ENCODE measurements around the gene CCDC177.
"Not testable (repeated sequence)": the region's sequence is repeated elsewhere in the genome, so short reads cannot be mapped to it uniquely, and the experiment has no call there.

The CCDC177 gene

DNA sequence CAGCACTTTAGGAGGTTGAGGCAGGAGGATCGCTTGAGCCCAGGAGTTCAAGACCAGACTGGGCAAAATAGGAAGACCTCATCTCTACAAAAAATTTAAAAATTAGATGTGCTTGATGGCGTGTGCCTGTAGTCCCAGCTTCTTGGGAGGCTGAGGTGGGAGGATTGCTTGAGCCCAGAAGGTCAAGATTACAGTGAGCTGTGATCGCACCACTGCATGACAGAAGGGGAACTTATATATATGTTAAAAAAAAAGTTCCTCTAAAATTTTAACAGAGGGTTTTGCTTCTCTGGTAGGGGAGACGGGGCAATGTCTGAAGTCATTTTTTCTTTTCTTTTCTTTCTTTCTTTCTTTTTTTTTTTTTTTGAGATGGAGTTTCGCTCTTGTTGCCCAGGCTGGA, 24.8 kb upstream of the CCDC177 start:
- not testable (repeated sequence) for DNase-seq

DNA sequence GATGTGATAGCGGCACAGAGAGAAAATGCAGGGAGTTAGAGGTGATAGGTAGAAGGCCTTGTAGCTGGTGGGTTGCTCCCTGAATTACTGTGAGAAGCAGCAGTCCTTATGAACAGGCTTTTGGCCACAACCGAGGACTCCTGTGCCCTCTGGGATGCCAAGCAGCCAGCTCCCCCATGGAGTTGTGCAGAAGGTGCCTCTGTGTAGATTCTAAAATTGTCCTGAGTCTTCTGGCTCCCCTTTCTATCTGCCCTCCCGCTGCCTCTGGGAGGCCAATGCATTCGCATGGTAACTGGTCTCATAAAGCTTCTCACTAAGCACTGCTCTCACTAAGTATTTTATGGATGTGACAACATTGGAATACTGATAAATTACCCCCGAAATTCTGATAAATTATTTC, 20.7 kb upstream of the CCDC177 start:
- DNase-seq = no peak

DNA sequence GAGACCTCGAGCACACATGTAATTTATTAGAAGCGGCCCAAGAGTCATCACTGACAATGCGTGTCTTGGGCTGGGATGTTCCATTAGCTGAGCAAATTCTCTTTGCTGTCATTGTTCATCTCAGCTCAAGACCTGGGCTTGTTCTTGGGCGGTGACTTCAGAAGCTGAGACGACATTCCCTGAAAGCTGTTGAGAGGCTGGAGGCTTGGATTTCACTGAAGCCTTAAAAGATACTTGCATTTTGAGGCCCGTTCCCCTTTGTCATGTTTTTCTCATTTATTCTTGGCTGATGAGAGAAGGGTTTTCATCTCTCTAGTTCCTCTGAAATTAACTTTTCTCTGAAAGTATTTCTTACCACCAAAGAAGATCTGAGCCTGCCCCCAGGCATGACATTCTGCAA, 20.2 kb upstream of the CCDC177 start:
- no peak for DNase-seq

DNA sequence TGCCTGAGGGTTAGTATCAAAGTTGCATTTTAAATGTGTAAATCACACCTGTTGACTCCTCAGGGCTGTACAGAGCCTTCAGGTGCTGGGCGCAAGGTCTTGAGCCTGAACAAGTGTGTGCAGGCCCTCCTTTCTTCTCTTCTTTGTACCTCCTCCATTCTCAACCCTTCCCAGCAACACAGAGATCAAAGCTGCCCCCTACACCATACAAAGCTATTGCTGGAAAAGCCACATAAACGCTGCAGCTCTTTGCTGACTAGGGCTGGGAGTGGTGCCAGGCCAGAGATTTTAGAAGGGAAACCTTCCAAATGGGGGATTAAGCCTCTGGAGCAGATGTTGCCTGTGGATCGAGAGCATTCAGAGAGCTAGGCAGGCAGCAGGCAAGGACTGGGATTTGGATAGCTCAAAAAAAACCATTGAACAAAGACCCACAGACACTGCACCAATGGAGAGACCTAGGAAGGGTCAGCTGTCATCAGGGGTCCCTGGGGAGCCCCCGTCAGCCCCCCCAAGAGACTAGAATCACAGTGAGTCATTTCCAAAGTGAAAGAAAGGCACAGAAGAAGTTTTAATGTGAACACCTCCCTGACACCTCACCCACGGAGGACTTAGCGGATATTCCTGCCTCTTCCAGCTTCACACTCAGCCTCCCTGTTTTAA, 18.5 kb upstream of the CCDC177 start:
- no peak for DNase-seq

DNA sequence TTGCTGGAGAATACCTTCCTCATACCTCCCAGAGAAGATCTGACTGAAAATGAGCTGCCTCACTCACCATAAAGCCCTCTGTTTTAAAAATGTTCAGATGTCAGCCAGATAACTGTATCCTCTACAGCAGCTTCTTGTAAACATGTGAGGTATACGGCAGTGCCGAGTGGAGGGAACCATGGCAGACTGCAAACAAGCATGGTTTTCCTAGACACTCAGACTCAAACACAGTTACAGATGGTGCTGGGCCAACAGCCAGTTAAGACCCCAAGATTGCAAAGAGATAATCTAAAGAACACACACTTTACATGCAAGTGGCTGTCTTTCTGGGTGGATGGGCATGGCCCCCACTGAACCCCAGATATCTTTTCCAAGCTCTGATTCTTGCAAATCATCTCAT, 16.6 kb upstream of the CCDC177 start:
- no peak for DNase-seq

DNA sequence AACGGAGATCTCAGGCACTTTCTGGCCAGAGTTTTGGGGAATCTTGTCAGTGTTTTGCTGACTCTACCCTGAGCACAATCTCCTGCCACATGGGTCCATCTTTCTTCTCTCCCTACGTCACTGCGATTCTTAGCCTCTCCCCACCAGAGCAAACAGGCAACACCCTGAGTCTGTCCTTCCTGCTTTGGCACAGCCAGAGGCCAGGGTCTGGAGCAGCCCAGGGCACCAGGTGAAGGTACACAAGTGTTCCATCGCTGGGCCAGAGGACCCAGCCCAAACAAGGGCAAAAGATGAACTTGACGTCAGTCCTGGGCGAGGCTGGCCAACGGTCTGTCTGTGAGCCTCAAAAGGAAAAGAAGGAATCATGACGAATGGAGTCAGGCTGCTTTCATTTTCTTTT, 12.7 kb upstream of the CCDC177 start:
- no peak for DNase-seq

DNA sequence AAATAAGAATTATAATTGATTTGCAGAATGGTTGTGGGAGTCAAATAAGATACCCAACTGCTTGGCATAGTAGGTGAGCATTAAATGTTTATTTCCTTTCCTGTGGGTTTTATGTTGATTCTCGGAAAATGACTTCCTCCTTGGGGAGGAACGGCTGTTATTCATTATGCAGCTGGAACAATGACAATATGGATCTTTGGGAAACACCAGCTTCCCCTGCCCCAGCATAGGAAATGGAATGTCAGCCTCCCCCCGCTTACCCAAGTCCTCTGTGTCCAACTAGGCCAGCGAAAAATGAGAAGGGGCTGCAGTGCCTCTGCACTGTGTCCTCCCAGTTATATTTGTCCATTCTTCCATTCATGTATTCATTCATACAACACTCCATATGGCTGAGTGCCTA, 11.7 kb upstream of the CCDC177 start:
- DNase-seq = no peak

DNA sequence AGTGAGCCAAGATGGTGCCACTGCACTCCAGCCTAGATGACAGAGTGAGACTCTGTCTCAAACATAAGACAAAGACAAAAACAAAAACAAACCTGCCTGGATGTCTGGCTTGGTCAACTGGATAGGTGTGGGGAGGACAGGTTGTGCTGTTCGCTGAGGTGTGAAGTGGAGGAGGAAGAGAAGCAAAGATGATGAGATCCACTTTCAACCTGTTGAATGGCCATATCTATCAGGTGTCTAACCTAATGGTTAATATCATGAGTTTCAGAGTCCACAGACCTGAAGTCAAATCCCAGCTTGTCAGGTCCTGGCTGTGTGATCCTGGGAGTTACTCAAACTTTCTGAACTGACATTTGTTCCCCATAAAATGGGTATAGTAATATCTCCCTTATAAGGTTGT, 9.7 kb upstream of the CCDC177 start:
- DNase-seq = no peak

DNA sequence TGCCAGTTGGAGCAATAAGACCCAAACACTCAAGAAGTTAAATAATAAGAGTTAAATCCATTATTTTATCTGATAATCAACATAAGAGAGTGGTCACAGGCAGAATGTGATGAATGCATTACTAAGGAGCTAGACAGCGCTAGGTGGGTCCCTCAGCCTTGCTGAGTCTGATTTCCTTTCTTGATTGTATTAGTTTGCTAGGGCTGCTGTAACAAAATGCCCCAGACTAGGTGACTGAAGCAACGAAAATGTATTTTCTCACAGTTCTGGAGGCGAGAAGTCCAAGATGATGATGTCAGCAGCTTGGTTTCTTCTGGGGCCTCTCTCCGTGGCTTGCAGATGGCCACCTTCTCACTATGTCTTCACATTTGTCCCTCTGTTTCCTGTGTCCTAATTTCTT, 8.2 kb upstream of the CCDC177 start:
- DNase-seq = no peak

DNA sequence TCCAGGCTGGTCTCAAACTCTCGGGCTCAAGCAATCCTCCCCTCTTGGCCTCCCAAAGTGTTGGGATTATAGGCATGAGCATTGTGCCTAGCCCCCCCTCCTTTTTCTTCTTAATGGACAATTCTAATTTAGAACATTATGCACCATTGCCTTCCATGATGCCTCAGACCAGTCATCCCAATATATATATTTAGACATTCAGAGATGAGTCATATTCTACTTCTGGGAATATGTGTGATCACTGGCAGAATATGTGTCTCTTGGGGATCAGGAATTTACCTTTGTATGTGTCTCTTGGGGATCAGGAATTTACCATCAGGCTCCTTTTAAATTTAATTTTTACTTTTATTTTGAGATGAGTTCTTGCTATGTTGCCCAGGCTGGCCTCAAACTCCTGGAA, 7.5 kb upstream of the CCDC177 start:
- no peak for DNase-seq

DNA sequence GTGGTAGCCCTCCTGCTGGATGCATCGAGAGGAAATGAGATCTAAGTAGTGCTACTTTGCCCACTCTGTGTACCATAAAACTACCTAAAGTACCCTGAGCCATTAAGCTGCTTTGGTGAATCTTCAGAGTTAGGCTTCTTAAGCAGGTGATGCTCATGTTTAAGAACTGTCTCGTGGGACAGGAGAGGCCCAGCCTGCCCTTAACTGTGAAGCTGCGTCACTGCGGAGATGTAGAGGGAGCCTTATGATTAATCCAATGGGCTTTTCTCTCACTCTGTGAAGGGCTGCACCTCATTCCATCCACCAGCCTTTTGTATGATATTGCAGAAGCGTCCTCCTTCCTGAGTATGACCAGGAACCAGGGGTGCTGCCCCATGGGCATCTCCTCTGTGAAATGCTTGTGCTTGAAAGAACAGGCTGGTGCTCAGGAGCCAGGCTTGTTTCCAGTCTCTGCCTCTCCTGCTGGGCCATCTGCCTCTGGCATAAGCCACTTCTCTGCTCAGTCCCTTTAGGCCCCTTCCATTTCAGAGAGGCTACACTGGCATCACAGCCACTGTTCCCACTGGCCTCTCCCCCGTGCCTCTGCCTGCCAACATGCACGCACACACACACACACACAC, 6.8 kb upstream of the CCDC177 start:
- DNase-seq = no peak

DNA sequence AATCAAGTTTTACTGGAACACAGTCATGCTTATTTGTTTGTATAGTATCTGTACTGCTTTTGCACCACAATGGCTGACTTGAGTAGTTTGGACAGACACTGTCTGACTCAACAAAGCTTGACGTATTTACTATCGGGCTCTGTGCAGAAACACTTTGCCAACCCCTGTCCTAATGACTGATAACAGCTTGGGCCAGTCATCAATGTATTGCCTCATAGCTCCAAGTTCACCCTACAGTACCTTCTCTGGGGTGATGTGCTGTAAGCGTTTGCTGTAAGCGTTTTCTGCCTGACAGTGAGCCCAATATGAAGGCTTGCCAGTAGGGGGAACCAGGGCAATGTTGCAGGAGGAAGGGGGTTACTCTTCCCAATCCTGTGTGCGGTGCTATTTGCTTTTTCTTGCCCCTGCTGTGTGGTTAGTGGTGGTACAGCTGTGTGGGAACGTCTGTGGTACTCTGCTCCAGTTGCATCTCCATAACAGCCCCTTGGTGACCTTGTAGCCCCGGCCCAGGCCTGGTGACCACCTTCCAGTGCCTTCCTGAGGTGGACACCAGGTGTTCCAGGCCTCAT, 5.4 kb upstream of the CCDC177 start:
- DNase-seq = peak in 1 of 2 donors; percentile 16

DNA sequence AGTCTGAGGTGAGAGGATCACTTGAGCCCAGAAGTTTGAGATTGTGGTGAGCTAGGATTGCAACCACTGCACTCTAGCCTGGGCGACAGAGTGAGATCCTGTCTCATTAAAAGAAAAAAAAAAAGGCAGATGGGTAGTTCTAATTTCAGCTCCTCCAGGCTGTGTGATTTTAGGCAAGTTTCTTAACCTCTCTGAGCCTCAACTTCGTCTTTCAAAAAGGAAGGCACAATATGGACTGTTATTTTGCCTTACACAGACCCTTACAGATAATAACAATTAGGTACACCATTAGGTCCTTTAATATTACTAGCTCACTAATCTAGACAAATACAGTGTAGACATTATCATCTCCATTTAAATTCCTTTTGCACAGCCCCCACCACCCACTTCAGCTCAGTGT, 4.8 kb upstream of the CCDC177 start:
- no peak for DNase-seq

DNA sequence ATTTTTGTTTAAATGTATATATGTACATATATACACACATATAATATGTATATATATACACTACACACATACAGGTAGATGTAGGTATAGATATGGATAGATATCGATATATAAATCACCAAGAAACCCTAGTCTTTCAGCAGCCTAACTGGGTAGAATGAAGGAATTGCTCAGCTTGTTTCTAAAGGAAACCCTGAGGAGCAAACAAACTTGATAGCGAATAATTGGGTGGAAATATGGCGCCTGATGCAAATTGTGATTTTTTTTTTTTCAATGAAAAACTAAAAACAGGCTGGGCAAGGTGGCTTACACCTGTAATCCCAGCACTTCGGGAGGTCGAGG, 254 bp upstream of the CCDC177 start:
- no peak for DNase-seq

DNA sequence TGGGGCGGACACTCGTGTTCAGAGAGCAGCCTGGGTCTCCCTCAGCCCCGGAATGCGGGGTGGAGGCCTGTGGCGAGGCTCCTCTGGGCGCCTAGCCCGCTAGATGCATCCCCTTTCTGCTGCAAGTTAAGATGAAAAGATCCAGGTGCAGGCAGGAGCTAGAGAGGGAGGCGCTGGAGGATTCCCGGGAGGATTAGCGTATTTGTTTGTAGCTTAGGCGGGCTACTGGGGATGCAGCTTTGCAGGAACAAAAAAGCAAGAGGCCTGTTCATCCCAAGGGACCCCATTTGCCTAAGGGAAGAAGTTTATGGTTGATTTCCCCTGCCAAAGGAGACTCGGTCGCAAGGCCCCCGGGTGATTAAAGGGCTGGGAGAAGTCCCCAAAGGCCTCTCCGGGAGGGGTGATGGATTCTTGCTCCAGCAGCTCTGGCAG, 824 bp downstream of the CCDC177 start:
- no peak for DNase-seq

DNA sequence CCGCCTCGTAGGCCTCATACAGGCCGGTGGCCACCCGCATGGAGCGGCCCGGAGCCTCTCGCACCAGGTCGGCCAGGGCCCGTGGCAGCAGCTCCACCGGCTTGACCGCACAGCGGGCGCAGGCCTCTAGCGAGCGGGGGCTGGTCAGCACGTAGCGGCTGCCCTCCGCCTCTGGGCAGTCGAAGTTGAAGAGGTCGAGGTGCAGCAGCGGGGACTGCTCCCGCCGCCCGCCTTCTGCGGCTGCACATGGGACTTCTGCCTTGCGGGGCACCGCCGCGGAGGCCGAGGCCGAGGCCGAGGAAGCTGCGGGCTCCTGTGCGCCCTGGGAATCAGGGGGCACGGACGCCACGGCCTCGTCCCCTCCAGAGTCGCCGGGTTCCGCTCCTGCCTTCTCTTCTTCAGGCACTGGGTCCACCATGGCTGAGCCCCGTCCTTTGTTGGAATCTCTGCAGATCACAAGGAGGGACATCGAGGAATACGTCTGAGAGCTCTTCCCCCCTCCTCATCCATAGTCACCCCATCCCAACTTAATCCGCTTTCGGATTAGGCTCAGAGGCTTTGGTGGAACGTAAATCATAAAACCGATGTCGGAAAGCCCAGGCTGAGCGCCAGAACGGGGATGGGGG, 1.4 kb downstream of the CCDC177 start:
- no peak for DNase-seq

DNA sequence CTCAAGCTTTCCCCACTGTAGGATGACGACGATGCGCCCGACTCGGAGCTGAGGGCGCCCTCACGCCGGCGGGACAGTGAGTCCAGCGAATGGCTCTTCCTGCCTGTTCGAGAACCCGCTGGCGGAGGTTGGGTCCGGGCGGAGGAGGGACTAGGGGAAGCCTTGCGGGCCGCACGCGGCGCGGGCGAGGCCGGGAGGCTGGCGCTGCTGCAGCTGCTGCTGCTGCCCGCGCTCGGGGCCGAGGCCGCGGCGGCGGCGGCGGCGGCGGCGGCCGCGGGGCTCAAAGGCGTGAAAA, 1.9 kb downstream of the CCDC177 start:
- no peak for DNase-seq

DNA sequence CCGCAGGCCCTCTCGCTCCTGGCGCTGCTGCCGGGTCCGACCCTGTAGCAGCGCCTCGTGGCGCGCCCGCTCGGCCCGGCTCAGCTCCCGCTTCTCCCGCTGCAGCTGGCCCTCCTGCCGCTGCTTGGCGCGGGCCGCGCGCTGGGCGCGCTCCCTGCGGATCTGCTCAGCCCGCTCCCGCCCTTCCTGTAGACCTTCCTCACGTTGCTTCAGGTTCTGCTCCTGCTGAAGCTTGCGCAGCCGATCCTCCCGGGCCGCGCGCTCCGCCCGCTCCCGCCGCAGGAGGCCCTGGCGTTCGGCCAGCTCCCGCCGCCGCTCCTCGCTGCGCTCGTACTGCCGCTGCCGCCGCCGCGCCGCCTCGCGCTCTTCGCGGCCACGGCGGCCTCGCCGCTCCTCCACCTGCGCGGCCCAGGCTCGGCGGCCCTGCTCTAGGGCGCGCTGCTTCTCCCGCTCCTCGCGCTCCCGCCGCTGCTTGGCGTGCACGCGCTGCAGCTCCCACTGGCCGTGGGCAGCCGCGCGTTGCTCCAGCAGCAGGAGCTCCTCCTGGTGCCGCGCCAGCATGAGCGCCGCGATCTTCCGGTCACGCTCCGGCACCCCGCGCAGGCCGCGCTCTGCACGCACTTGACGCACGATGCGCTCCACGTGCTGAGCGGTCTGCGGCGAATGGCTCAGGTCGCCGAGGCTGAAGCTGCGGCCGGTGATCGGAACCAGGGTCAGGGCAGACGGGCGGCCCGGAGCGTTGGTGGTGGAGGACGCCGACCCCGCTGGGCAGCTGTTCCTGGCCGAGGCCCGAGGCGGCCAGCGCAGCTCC, 2.4 kb downstream of the CCDC177 start:
- no peak for DNase-seq

DNA sequence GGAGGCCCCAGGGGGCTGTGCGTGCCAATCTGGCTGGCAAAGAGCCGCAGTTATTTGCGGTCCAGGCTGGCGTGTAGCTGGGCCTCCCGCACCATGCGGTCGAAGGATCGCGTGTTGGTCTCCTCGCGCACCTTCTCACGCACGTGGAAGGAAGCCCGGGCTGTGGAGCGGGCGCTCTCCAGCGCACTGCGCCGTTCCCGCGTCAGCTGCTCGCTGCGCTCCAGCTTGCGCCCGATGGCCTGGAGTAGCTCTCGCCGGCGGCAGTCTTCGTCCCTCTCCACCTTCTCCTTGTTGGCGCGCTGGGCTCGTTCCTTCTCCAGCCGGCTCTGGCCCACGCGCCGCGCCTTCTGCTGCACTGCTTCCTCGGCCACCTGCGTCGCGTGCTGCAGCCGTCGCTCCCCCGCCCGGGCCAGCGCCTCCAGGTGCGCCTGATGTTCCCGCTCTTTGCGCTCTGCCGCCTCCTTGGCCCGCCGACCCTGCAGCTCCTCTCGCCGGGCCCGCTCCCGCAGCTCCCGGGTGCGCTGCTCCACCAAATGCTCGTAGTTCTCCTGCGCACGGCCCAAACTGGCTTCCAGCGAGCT, 3.1 kb downstream of the CCDC177 start:
- no peak for DNase-seq

DNA sequence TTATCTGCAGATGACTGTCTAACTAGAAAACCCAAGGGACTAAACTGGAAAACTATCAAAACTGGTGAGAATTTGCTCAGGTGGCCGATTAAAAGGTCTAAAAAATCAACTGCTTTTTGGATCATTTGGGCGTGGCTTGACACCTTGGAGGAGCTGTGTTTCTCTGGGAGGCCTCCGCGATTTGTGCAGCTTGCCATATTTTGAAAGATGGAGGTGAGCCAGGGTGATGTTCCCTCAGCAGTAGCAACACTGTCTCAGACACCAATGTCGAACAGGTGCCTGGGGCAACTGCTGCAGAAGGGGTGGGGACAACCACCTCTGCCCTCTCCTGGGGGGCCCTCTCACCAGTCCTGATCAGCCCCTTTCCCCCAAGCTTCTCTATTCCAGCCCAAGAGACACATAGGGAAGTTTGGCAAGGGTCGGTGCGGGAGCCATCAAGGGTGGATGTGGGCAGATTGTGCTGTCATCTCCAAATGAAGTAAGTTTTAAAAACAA, 3.8 kb downstream of the CCDC177 start:
- DNase-seq = no peak

DNA sequence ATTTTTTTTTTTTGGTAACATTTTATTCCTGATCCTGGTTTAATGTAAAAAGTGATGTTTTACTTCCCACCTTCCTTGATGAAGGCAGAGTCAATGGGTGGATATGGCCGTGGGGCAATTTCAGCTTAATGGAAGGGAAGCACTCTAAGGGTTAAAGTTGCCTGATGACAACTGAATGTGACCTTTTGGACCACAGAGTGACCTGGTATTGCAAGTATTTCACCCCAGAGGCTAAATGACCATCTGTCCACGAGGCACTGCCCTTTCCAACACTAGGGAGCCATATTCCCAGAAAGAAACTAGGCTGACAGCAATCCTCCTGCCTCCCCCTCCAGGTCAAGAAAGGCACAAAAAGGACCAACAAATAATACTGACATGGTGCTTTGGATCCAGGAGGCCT, 4.8 kb downstream of the CCDC177 start:
- no peak for DNase-seq

DNA sequence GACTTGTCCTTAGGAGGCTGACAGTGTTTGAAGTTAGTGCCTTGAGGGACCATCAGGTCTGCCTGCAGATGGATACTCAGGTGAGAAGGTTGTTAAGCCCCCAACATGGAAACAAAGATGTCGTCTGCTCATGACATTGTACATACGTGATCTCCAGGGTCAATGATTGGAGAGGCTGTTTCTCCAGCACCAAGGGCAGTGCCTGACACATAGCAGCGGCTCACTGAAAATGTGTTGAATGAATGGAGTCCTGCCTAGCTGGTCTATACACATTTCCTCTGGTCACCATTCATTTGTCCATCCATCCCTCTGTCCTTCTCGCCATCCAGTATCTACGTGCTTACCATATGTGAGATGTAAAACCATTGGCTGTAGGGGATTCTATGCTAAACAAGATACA, 7.1 kb downstream of the CCDC177 start:
- no peak for DNase-seq

DNA sequence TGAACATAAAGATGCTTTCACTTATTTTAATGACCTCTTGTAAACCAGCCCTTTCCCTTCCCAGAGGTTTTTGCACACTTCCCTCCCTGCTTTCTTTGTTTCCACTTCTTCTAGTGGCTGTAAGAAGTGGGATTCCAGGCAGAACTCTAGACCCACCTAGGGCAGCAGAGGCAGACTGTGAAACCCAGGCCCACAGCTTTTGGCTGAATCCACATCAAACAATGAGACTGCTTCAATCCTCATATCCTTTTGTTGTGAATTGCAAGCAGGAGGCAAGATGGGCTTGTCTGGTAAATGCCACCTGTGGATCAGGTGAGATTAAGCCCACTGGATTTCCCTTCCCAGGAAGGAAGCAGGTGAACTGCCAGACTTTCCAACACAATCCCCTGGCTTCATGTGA, 12.8 kb downstream of the CCDC177 start:
- no peak for DNase-seq

Measured in CD4-positive, alpha-beta T cell treated with Interferon alpha-2 for 1 hour (primary cell).